ENCODE measurements around the gene ARHGEF25.
A peak's percentile ranks its signal among the peaks of the same experiment; 100 is the strongest.

ARHGEF25 gene

GRCh38 chr12:57600395-57600794, 10.8 kb upstream of the ARHGEF25 start:
- Histone ChIP-seq H3K9me3 (ENCODE audit: insufficient read depth, low read depth, low read length) (peaks cover 3% of the 10 kb centered on the region), H3K4me3 (ENCODE audit: low read depth, low read length) (no peak overlapping the region), H2AK5ac (ENCODE audit: low read length) (no peak overlapping the region), H4K8ac (ENCODE audit: low read depth, low read length) (no peak overlapping the region), H3K9ac (ENCODE audit: low read length) (no peak overlapping the region), H3K14ac (ENCODE audit: low read length) (no peak overlapping the region), H3K27ac (ENCODE audit: low read depth, low read length) (no peak overlapping the region), H3K79me2 (ENCODE audit: control insufficient read depth, insufficient read depth, low read length, poor library complexity) (peaks cover 3% of the 10 kb centered on the region), H3K27me3 (ENCODE audit: insufficient read depth, low read length) (no peaks in the 10 kb centered on the region), H4K91ac (ENCODE audit: low read depth, low read length) (no peak overlapping the region), H2BK12ac (ENCODE audit: low read length) (no peak overlapping the region), H4K12ac (ENCODE audit: low read depth, low read length) (no peak overlapping the region), H3K36me3 (ENCODE audit: control insufficient read depth in 1 of 2, insufficient read depth in 2 of 2, low read length in 2 of 2) (peaks cover 21 to 52% of the 10 kb centered on the region in 2 experiments), H2BK5ac (ENCODE audit: low read depth, low read length, poor library complexity) (no peak overlapping the region), H3K23ac (ENCODE audit: low read length) (no peak overlapping the region), H3K4ac (ENCODE audit: low read depth, low read length) (no peak overlapping the region), H2BK120ac (ENCODE audit: insufficient read depth, low read length, poor library complexity) (no peak overlapping the region), H3K79me1 (ENCODE audit: low read length) (peaks cover 7% of the 10 kb centered on the region), H2AFZ (ENCODE audit: insufficient read depth, low read length, poor library complexity) (no peak overlapping the region), H3K18ac (ENCODE audit: low read length) (no peak overlapping the region), H3K4me1 (ENCODE audit: control insufficient read depth in 1 of 2, insufficient read depth in 2 of 2, low read length in 2 of 2) (peaks cover 10 to 16% of the 10 kb centered on the region in 2 experiments), H3K4me2 (ENCODE audit: low read length) (no peak overlapping the region)
- WGBS (ENCODE audit: extremely low coverage, insufficient coverage, insufficient read length) = no CpG with 5 or more reads among the region's 2 CpGs
- DNase-seq = no peak

- Histone ChIP-seq H4K12ac (ENCODE audit: low read depth, low read length) (no peak overlapping the region), H3K4me2 (ENCODE audit: low read length) (no peak overlapping the region), H3K9ac (ENCODE audit: low read length) (no peak overlapping the region), H3K23ac (ENCODE audit: low read length) (no peak overlapping the region), H3K9me3 (ENCODE audit: insufficient read depth, low read depth, low read length) (peaks cover 3% of the 10 kb centered on the region), H2BK5ac (ENCODE audit: low read depth, low read length, poor library complexity) (no peak overlapping the region), H4K8ac (ENCODE audit: low read depth, low read length) (no peak overlapping the region), H2BK12ac (ENCODE audit: low read length) (no peak overlapping the region), H2AFZ (ENCODE audit: insufficient read depth, low read length, poor library complexity) (no peak overlapping the region), H3K14ac (ENCODE audit: low read length) (no peak overlapping the region), H3K4me3 (ENCODE audit: low read depth, low read length) (no peak overlapping the region), H3K79me1 (ENCODE audit: low read length) (peaks cover 7% of the 10 kb centered on the region), H3K4me1 (ENCODE audit: control insufficient read depth in 1 of 2, insufficient read depth in 2 of 2, low read length in 2 of 2) (peaks cover 11 to 18% of the 10 kb centered on the region in 2 experiments), H2BK120ac (ENCODE audit: insufficient read depth, low read length, poor library complexity) (no peak overlapping the region), H3K4ac (ENCODE audit: low read depth, low read length) (no peak overlapping the region), H3K27me3 (ENCODE audit: insufficient read depth, low read length) (no peaks in the 10 kb centered on the region), H4K91ac (ENCODE audit: low read depth, low read length) (no peak overlapping the region), H3K79me2 (ENCODE audit: control insufficient read depth, insufficient read depth, low read length, poor library complexity) (peaks cover 3% of the 10 kb centered on the region), H3K36me3 (ENCODE audit: control insufficient read depth in 1 of 2, insufficient read depth in 2 of 2, low read length in 2 of 2) (peaks cover 20 to 43% of the 10 kb centered on the region in 2 experiments), H2AK5ac (ENCODE audit: low read length) (no peak overlapping the region), H3K18ac (ENCODE audit: low read length) (no peak overlapping the region), H3K27ac (ENCODE audit: low read depth, low read length) (no peak overlapping the region)
- no peak for DNase-seq
These were observed 8.7 kb upstream of the ARHGEF25 start for GRCh38 chr12:57602544-57602943.

DNA sequence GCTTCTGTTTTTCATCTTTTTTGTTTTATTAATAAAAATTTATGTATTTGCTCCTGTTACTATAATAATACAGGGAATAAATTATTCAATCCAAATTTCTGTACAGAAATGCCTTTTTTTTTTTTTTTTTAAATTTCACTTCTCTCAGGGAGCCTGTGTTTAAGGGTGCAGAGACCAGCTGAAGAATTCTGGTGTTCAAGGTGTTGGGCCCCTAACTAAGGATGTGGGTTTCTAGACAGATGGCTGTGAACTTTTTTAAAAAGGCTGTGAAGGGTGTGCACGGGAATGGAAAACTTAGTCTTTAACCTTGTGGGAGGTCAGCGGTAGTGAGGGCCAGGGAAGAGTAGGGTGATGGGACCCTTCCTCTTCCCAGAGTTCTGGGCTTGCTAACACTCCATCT, 7.9 kb upstream of the ARHGEF25 start:
- H3K27me3 ChIP-seq (ENCODE audit: insufficient read depth, low read length) = no peaks in the 10 kb centered on the region
- peaks cover 3% of the 10 kb centered on the region for H3K9me3 ChIP-seq (ENCODE audit: insufficient read depth, low read depth, low read length)
- H2BK120ac ChIP-seq (ENCODE audit: insufficient read depth, low read length, poor library complexity) = no peak overlapping the region
- H3K18ac ChIP-seq (ENCODE audit: low read length) = no peak overlapping the region
- no peak overlapping the region for H3K4me2 ChIP-seq (ENCODE audit: low read length)
- no peak overlapping the region for H3K23ac ChIP-seq (ENCODE audit: low read length)
- H3K9ac ChIP-seq (ENCODE audit: low read length) = no peak overlapping the region
- H3K79me1 ChIP-seq (ENCODE audit: low read length) = peaks cover 7% of the 10 kb centered on the region
- no peak overlapping the region for H4K8ac ChIP-seq (ENCODE audit: low read depth, low read length)
- H2BK12ac ChIP-seq (ENCODE audit: low read length) = no peak overlapping the region
- H2AFZ ChIP-seq (ENCODE audit: insufficient read depth, low read length, poor library complexity) = no peak overlapping the region
- no peak for DNase-seq
- no CpG with 5 or more reads among the region's 2 CpGs for WGBS (ENCODE audit: extremely low coverage, insufficient coverage, insufficient read length)
- H3K79me2 ChIP-seq (ENCODE audit: control insufficient read depth, insufficient read depth, low read length, poor library complexity) = peaks cover 3% of the 10 kb centered on the region
- no peak overlapping the region for H3K4me3 ChIP-seq (ENCODE audit: low read depth, low read length)
- H4K91ac ChIP-seq (ENCODE audit: low read depth, low read length) = no peak overlapping the region
- H2BK5ac ChIP-seq (ENCODE audit: low read depth, low read length, poor library complexity) = no peak overlapping the region
- no peak overlapping the region for H4K12ac ChIP-seq (ENCODE audit: low read depth, low read length)
- no peak overlapping the region for H2AK5ac ChIP-seq (ENCODE audit: low read length)
- H3K4ac ChIP-seq (ENCODE audit: low read depth, low read length) = no peak overlapping the region
- H3K4me1 ChIP-seq (ENCODE audit: control insufficient read depth in 1 of 2, insufficient read depth in 2 of 2, low read length in 2 of 2) = peaks cover 11 to 18% of the 10 kb centered on the region in 2 experiments
- H3K27ac ChIP-seq (ENCODE audit: low read depth, low read length) = no peak overlapping the region
- no peak overlapping the region for H3K14ac ChIP-seq (ENCODE audit: low read length)
- peaks cover 21 to 40% of the 10 kb centered on the region in 2 experiments for H3K36me3 ChIP-seq (ENCODE audit: control insufficient read depth in 1 of 2, insufficient read depth in 2 of 2, low read length in 2 of 2)

- Histone ChIP-seq H3K9me3 (ENCODE audit: insufficient read depth, low read depth, low read length) (peaks cover 2% of the 10 kb centered on the region), H3K23ac (ENCODE audit: low read length) (no peak overlapping the region), H2BK5ac (ENCODE audit: low read depth, low read length, poor library complexity) (no peak overlapping the region), H2BK12ac (ENCODE audit: low read length) (no peak overlapping the region), H4K12ac (ENCODE audit: low read depth, low read length) (peak overlapping the region; percentile 45), H3K27me3 (ENCODE audit: insufficient read depth, low read length) (no peaks in the 10 kb centered on the region), H3K14ac (ENCODE audit: low read length) (no peak overlapping the region), H3K4me3 (ENCODE audit: low read depth, low read length) (peak overlapping the region; percentile 83), H4K8ac (ENCODE audit: low read depth, low read length) (peak overlapping the region; percentile 97), H3K18ac (ENCODE audit: low read length) (no peak overlapping the region), H3K36me3 (ENCODE audit: control insufficient read depth in 1 of 2, insufficient read depth in 2 of 2, low read length in 2 of 2) (peaks cover 22 to 37% of the 10 kb centered on the region in 2 experiments), H2BK120ac (ENCODE audit: insufficient read depth, low read length, poor library complexity) (peak overlapping the region; percentile 48), H3K4me2 (ENCODE audit: low read length) (peak overlapping the region; percentile 93), H3K9ac (ENCODE audit: low read length) (no peak overlapping the region), H2AFZ (ENCODE audit: insufficient read depth, low read length, poor library complexity) (peak overlapping the region; percentile 98), H3K79me2 (ENCODE audit: control insufficient read depth, insufficient read depth, low read length, poor library complexity) (peaks cover 3% of the 10 kb centered on the region), H2AK5ac (ENCODE audit: low read length) (no peak overlapping the region), H3K4ac (ENCODE audit: low read depth, low read length) (peak overlapping the region; percentile 11), H3K79me1 (ENCODE audit: low read length) (peaks cover 7% of the 10 kb centered on the region), H3K27ac (ENCODE audit: low read depth, low read length) (no peak overlapping the region), H3K4me1 (ENCODE audit: control insufficient read depth in 1 of 2, insufficient read depth in 2 of 2, low read length in 2 of 2) (peaks cover 11 to 18% of the 10 kb centered on the region in 2 experiments), H4K91ac (ENCODE audit: low read depth, low read length) (peak overlapping the region; percentile 76)
- DNase-seq = peak in 1 of 2 donors; percentile 27
- WGBS (ENCODE audit: extremely low coverage, insufficient coverage, insufficient read length) = no CpG with 5 or more reads among the region's 6 CpGs
These were observed 7.3 kb upstream of the ARHGEF25 start for GRCh38 chr12:57603815-57604453.
